GM21367 (cell line): ENCODE data around the gene DNAJC10.

Experiments
- ATAC-seq: cut with Tn5 transposase; IDR thresholded peaks from one replicate; pipeline ENCODE4 v1.9.1; 2021; ENCODE audit not compliant: unreplicated experiment

DNAJC10 gene

GRCh38 chr2:182784058-182784706 lies 68.1 kb downstream of the DNAJC10 start:
- no peak for ATAC-seq

- ATAC-seq, result peak; percentile 45
Observed at GRCh38 chr2:182784777-182785176, 68.7 kb downstream of the DNAJC10 start.

GRCh38 chr2:182792441-182792840 lies 76.4 kb downstream of the DNAJC10 start:
- ATAC-seq, result no peak

- ATAC-seq, result no peak
Observed at GRCh38 chr2:182798736-182799135, 82.7 kb downstream of the DNAJC10 start.

- ATAC-seq, result no peak
Observed at GRCh38 chr2:182804128-182804527, 88.1 kb downstream of the DNAJC10 start.

- no peak for ATAC-seq
Observed at GRCh38 chr2:182807319-182807718, 91.3 kb downstream of the DNAJC10 start.

GRCh38 chr2:182810087-182810486 lies 94.0 kb downstream of the DNAJC10 start:
- ATAC-seq, result no peak

- no peak for ATAC-seq
Observed at GRCh38 chr2:182814380-182814779, 98.3 kb downstream of the DNAJC10 start.

- ATAC-seq, result no peak
Observed at GRCh38 chr2:182814804-182815203, 98.7 kb downstream of the DNAJC10 start.

GRCh38 chr2:182816866-182817265 lies 100.8 kb downstream of the DNAJC10 start:
- no peak for ATAC-seq

GRCh38 chr2:182817558-182817957 lies 101.5 kb downstream of the DNAJC10 start:
- no peak for ATAC-seq

GRCh38 chr2:182818501-182818900 lies 102.4 kb downstream of the DNAJC10 start:
- ATAC-seq, result no peak

GRCh38 chr2:182818925-182819324 lies 102.9 kb downstream of the DNAJC10 start:
- ATAC-seq, result no peak

GRCh38 chr2:182819412-182819811 lies 103.4 kb downstream of the DNAJC10 start:
- no peak for ATAC-seq

GRCh38 chr2:182821182-182821581 lies 105.1 kb downstream of the DNAJC10 start:
- ATAC-seq, result no peak

GRCh38 chr2:182822733-182823132 lies 106.7 kb downstream of the DNAJC10 start:
- no peak for ATAC-seq

GRCh38 chr2:182824056-182824766 lies 108.2 kb downstream of the DNAJC10 start:
- ATAC-seq, result no peak

GRCh38 chr2:182824767-182825158 lies 108.7 kb downstream of the DNAJC10 start:
- no peak for ATAC-seq

GRCh38 chr2:182826064-182826463 lies 110.0 kb downstream of the DNAJC10 start:
- ATAC-seq, result no peak

GRCh38 chr2:182826496-182826895 lies 110.4 kb downstream of the DNAJC10 start:
- ATAC-seq, result no peak

GRCh38 chr2:182827182-182827879 lies 111.3 kb downstream of the DNAJC10 start:
- no peak for ATAC-seq

- no peak for ATAC-seq
Observed at GRCh38 chr2:182831101-182831500, 115.0 kb downstream of the DNAJC10 start.
